GM23248 (cell line): ENCODE results near the gene SNW1.

Experiments
- EZH2 ChIP-seq: fragments of 200-600 bp; sonication (generic); IDR thresholded peaks from 2 replicates; pipeline ENCODE4 v1.6.1; 2018; ENCODE audit warnings: antibody characterized with exemption, mild to moderate bottlenecking; ENCODE audit not compliant: insufficient read depth, poor library complexity, severe bottlenecking
- EZH2phosphoT487 ChIP-seq: fragments of 200-600 bp; sonication (generic); IDR thresholded peaks from 2 replicates; pipeline ENCODE4 v1.6.1; 2018; ENCODE audit warnings: antibody characterized with exemption, moderate library complexity, mild to moderate bottlenecking, low read depth; ENCODE audit not compliant: insufficient read depth

- TF ChIP-seq EZH2 = no peak
- no peak for TF ChIP-seq EZH2phosphoT487
These were observed 43.2 kb downstream of the SNW1 start for GRCh38 chr14:77717608-77718305.
